GDM1 (cell line): ENCODE measurements around the gene LRRC28.
"Not testable (repeated sequence)": the region's sequence is repeated elsewhere in the genome, so short reads cannot be mapped to it uniquely, and the experiment has no call there.

Experiments used
- DNase-seq: peaks from one replicate; lab custom pipeline; 2025; lab: John Stamatoyannopoulos, UW

The LRRC28 gene

DNA sequence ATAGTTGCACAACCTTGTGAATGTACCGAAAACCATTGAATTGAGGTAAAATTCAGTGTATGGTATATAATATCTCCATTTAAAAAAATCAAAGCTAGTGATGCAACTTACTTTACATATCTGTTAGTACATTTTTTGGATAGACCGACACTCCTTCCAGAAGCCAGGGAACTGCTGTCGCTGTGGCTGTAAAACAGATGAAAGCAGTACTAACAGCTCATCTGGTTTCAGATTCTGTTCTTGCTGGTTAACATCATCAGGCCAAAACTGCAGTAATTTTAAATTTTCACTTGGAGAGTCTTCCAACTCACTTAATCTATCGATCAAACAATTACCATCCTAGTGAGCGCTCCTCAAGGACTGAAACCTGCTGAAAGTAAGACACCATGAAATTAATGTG is 145.1 kb downstream of the LRRC28 start:
- DNase-seq, result no peak

- no peak for DNase-seq
Observed at GRCh38 chr15:99399061-99399460, 147.8 kb downstream of the LRRC28 start.

- no peak for DNase-seq
Observed at GRCh38 chr15:99399618-99400017, 148.3 kb downstream of the LRRC28 start.

DNA sequence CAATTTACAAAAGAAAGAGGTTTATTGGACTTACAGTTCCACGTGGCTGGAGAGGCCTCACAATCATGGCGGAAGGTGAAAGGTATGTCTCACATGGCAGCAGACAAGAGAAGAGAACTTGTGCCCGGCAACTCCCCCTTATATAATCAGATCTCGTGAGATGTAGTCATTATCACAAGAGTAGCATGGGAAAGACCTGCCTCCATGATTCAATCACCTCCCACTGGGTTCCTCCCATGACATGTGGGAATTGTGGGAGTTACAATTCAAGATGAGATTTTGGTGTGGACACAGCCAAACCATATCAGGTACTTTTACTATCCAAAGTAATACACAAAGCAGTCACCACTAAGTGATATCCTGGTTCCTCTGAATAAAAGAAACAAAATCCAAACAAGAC is 149.9 kb downstream of the LRRC28 start:
- not testable (repeated sequence) for DNase-seq

DNA sequence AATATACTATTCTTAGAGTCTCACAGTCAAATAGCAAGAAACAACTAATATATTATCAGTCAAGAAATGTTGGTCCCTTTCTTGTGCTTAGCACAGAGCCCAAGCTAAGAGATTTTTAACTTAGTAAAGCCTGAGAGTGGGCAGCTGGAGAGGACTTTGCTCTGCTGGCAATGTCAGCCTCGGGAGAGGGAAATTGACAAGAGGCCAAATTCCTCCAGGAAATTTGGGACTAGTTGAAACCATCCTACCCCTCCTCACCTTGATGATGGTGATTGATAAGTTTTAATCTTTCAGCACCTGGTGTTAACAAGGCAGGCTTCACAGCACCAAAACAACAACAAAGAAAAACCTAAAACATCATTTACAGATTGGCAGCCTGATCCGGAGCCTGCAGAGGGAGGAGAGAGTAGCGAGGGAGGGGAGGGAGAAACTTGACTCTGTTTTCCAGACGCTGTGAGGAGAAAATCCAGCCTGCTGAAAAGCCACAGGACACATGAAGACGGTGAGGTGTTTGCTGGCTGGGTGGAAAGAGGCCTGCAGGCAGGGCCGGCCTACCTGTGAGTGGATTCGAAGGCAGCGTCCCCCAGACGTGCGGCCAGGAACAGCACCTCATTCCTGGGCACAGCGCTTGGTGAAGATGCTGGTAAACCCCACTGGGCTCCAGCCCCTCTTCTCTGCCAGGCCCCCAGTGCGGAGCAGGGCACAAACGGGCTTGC is 150.9 kb downstream of the LRRC28 start:
- no peak for DNase-seq

DNA sequence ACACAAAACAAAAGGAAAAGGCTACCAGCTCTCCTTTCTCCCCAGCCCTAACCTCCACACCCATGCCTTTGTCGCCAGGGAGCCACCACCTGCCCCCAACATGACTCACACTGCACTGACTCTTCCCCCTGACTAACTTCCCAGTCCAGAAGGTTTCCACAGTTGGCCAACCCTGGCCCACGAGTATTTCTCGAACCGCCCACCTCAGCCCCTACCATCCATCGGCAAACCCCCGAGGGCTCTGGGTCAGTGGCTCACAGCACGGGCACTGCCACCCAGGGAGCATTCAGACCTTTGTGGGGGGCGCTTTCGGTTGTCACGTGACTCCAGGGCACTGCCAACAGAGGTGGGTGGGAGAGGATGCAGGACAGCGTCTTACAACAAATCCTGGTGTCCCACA is 152.3 kb downstream of the LRRC28 start:
- no peak for DNase-seq

DNA sequence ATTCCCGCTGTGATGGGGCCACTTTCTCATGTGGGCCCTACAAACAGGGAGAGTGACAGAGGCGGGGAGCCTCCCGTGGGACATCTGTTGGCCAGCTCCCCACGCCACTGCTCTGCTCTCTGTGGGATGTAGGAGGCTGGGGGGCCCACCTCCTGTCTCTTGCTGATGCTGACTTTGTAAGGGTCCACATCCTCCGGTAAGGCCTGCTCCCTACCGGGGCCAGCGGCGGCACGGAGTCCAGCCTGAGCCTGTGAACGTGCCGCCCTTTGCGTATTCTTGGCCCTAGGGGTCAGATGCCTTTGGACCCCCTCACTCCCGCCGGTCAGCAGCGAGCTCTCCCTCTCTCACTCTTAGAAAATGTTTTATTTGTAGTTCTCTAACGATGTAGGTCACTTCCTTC is 153.2 kb downstream of the LRRC28 start:
- DNase-seq, result no peak

DNA sequence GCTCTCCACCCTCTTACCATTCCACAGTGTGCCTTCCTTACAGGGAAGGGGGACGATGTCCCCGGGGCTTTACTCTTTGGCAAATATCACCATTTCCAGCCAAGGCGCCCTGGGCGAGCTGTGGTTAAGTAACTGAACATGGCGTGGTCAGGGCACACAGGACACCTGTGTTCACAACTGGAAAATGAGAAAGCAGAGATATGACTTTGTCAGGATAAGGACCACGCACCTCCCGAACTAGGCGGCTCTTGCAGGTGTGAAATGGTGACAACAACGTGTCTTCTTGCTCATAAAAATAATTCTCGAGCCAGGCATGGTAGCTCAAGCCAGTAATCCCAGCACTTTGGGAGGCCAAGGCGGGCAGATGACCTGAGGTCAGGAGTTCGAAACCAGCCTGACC is 154.8 kb downstream of the LRRC28 start:
- no peak for DNase-seq

DNA sequence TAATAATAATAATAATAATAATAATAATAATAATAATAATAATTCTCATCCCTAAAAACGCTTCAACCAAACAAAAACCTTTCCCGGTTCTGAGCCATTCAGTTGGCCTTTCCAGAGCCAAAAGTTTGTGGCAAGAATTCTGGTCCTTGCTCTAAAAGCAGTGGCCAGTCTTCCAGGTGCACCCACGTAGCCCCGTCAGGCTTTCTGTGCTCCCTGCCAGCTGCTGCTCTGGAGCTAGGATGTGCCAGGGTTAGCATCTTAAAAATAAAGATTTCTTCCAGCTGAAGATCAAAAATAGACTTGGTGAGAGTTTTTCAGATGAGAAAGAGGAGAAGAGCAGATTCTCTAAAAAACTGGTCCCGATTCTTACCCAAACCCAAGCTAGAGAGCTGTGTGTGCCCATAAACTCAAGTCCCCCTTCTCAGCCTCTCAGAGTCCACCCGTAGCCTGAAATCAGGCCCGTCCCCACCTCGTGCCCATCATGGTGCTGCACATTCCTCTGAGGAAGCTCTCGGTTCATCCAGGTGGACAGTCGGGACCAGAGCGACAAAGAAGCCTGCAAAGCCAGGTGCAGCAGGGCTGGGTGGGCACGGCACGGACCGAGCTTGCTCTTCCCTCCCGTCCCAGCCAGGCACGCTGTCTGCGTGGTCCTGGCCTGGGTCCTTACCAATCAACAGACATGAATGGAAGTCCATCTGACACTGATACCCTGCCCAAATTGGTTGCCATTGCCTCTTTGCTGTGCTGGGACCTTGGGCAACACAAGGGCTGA is 155.6 kb downstream of the LRRC28 start:
- no peak for DNase-seq

- DNase-seq, result no peak
Observed at GRCh38 chr15:99407716-99408115, 156.4 kb downstream of the LRRC28 start.

DNA sequence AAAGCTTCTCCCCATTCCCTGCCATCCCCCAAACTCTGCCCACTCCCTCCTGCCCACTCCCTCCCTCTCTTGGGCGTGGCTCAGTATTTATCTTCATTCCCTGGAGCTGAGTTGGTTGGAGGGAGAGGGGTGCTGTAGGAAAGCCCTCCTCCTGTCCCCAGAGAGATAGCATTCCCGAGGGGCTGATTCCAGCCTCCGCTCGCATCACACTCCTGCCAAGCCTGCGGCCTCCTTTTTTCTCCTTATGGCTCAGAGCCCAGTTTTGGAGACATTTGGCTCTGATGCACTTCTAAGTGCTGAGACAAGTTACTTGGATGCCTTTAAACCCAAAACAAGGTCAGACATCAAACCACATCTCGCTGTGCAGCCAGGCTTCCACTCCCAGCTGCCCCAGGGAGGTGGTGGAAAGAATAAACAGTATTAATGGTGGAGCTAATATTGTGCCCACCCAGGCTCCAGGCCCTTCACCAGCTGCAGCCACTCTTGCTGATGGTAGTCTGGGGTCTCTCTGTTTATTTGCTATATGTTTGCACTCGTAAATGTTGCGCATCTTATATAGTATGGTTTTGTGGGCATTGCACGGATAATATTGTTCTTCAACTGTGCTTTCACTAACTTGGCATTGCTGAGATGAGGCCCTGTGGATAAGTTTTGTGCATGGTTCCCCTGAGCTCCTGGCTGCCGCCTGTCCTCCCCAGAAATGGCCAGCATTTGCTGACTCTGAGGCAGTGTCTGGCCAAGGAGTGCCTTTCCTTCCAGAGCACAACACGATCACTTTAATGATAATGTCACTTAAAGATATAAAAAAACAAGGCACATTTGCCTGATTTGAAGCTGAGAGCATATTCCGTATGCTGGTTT is 157.2 kb downstream of the LRRC28 start:
- DNase-seq, result no peak

DNA sequence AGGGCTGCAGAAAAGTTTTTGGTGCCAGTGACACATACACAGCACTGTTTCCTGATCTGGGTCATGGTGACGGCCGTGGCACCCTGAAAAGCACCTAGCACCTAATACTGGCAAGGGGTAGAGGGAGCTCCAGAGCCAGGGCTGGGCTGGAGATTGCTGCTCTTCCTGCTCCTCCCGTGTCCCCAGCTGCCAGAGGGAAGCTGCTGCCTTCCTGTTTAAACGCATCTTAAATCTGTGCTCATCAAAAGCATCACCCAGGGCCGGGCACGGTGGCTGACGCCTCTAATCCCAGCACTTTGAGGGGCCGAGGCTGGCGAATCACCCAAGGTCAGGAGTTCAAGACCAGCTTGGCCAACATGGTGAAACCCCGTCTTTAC is 157.8 kb downstream of the LRRC28 start:
- no peak for DNase-seq

DNA sequence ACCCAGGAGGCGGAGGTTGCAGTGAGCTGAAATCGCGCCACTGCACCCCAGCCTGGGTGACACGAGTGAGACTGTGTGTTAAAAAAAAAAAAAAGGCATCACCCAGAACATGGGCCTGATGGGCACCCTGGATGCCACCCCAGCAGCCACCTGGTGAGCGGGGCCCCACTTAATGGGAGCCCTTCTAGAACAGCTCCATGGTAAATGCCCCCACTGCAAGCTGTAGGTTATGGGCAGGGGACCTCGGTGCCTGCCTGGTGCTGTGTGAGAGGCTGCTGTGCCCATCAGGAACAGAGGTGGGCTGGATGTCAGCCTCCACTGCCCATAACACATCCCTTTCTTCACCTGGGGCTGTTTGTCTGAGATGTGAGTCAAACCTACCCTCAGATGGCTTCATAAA is 158.3 kb downstream of the LRRC28 start:
- no peak for DNase-seq

DNA sequence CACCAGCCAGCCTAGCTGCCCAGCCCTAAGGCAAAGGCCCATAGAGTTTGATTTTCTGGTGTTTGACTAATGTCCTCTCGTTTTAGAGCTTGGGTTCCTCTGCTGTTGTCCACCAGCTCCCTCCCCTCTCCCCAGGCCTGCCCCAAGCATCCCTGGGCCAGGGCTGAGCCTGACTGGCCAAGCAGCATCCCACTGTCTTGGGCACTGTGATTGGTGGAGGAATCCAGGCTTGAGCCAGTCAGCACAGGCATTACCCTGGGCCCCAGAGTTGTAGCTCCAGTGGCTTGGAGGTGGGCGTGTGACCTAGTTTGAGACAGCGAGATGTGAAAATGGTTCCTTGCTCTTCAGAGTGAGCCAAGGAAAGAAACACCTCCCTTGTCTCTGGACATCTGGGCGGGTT is 159.2 kb downstream of the LRRC28 start:
- no peak for DNase-seq

DNA sequence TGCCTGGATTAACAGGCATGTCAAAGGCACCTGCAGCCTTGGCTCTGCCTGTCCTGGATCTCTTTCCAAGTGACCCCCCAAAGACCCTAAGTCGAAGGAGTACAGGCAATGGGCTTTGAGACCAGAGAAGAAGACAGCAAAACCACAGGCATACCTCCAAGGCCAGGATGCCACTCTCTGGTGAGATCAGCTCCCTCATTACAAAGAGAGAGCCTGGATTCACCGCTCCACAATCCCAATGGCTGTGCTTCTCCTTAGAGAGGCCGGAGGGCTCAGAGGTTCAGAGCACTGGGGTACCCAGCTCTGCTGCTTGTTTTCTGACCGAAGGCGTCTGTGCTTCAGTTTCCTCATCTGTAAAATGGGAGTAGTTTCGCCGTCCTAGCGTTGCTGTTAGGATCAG is 160.0 kb downstream of the LRRC28 start:
- no peak for DNase-seq

GRCh38 chr15:99412082-99412481 is 160.8 kb downstream of the LRRC28 start:
- DNase-seq, result no peak

DNA sequence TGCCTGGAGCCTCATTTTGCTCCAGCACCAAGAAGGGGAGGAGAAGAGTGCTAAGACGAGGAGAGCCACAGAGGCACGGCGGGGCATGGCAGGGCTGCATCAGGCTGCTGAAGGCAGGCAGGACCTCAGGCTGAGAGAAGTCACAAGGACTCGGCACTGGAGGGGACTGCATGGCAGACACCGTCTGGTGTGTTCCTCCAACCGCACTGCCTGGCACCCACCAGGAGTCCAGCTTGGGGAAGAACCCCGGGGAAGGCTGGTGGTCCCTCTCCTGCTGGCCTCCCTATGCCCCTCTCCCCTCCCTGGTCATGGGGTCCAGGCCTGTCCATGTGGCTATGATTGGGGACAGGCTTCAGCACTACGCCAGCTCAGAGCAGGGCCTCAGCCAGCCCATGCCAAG is 161.3 kb downstream of the LRRC28 start:
- DNase-seq, result no peak

GRCh38 chr15:99413955-99414754 is 162.9 kb downstream of the LRRC28 start:
- DNase-seq, result no peak

DNA sequence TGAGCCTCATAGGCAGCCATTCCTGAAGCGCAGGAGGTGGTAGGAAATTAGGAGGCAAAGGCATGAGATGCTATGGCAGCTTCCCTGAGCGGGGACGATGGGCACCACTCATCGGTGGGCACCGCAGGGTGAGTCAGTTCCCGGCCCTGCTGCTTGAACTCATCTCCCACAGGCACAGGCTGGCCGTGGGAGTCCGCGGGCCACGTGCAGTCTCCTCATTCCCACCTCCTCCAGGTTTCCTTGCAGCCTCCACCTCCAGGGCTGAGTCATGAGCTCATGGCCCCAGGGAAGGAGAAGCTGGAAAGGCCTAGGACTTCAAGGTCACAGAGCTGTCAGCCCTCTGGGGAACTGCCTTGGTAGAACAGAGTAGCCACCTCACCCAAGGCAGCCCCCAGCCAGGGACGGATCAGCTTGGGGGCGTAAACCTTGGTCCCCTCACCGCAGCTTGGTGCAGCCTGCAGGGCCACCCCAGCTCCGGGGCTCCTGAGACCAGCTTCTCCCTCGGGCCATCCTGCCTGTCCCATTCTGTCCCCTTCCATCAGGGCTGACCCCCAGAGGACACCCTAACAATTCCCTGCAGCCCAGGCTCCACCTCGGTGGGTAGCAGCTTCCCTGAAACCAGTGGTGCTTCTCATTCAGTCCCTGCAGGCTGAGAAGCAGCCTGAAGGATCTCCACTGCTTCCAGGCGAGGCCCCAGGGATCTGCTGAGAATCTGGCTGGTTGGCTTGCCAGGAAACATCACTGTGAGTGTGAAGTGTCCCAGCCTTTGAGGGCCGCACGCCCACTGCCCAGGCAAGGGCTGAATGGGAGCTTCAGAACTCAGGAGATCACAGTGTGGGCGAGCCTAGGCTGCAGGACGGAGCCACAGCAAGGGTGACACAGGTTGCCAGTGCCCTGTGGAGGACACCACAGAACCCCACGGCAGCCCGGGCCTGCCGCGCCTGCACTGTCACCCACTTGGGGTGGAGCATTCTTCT is 163.8 kb downstream of the LRRC28 start:
- no peak for DNase-seq
